Neural cell (in vitro differentiated cells): ENCODE measurements around the gene PLXNA2. TPM values are rescaled to one million over a fixed set of nuclear protein-coding genes. Genes with fewer than 3 reads are reported as not detected.
A peak's percentile ranks its signal among the peaks of the same experiment; 100 is the strongest.

ENCODE experiments used
- H2AFZ ChIP-seq: fragments of 200-600, 300-800 bp; sonication (generic), shearing (Covaris generic); 2 replicates; pipeline ENCODE4 v1.6.0; 2014; ENCODE audit warnings: low read depth, mild to moderate bottlenecking, antibody characterized with exemption, low read length, moderate library complexity
- H3F3A ChIP-seq: fragments of 200-600 bp; shearing (Covaris generic); 2 replicates; pipeline ENCODE4 v1.6.1; 2016; ENCODE audit warnings: mild to moderate bottlenecking, moderate library complexity, mixed read lengths, antibody characterized with exemption, low read length; ENCODE audit not compliant: insufficient read depth, poor library complexity, severe bottlenecking
- H3K27ac ChIP-seq: fragments of 200-600, 300-800 bp; sonication (generic), shearing (Covaris generic); 2 replicates; pipeline ENCODE4 v1.5.1; 2014; ENCODE audit warnings: mild to moderate bottlenecking, low read length, moderate library complexity
- H3K27me3 ChIP-seq: fragments of 300-800, 200-600 bp; sonication (generic), shearing (Covaris generic); 2 replicates; pipeline ENCODE4 v1.6.0; 2014; ENCODE audit warnings: mild to moderate bottlenecking, low read depth, low read length, moderate library complexity; ENCODE audit not compliant: insufficient read depth
- H3K36me3 ChIP-seq: fragments of 300-800, 200-600 bp; sonication (generic), shearing (Covaris generic); 2 replicates; pipeline ENCODE4 v1.5.1; 2014; ENCODE audit warnings: mild to moderate bottlenecking, antibody characterized with exemption, low read length, moderate library complexity; ENCODE audit not compliant: insufficient read depth
- H3K4me2 ChIP-seq: fragments of 300-800, 200-600 bp; sonication (generic), shearing (Covaris generic); 2 replicates; pipeline ENCODE4 v1.6.0; 2014; ENCODE audit warnings: mild to moderate bottlenecking, low read length
- H3K4me3 ChIP-seq: fragments of 300-800, 200-600 bp; sonication (generic), shearing (Covaris generic); 2 replicates; pipeline ENCODE4 v1.5.1; 2014; ENCODE audit warnings: mild to moderate bottlenecking, low read length, moderate library complexity
- H3K79me2 ChIP-seq: fragments of 200-600 bp; shearing (Covaris generic); replicated peaks from 2 replicates; pipeline ENCODE4 v1.6.0; 2014; ENCODE audit warnings: mild to moderate bottlenecking, low read length, moderate library complexity; ENCODE audit not compliant: insufficient read depth
- H3K9ac ChIP-seq: fragments of 300-800, 200-600 bp; sonication (generic), shearing (Covaris generic); 2 replicates; pipeline ENCODE4 v1.6.1; 2016; ENCODE audit warnings: mild to moderate bottlenecking, low read length, mixed read lengths
- H3K9me2 ChIP-seq: fragments of 200-600 bp; shearing (Covaris generic); 2 replicates; pipeline ENCODE4 v1.6.1; 2016; ENCODE audit warnings: mild to moderate bottlenecking, low read length, mixed read lengths; ENCODE audit not compliant: insufficient read depth
- H3K9me3 ChIP-seq: fragments of 200-600, 300-800 bp; sonication (generic), shearing (Covaris generic); 2 replicates; pipeline ENCODE4 v1.6.1; 2016; ENCODE audit warnings: mild to moderate bottlenecking, mixed run types, low read length, moderate library complexity, mixed read lengths
- H4K20me1 ChIP-seq: fragments of 200-600 bp; shearing (Covaris generic); 2 replicates; pipeline ENCODE4 v1.6.1; 2016; ENCODE audit warnings: mild to moderate bottlenecking, mixed run types; ENCODE audit not compliant: insufficient read depth
- EP300 ChIP-seq: fragments of 450-650 bp; conservative IDR thresholded peaks from 2 replicates; pipeline ENCODE4 v1.6.1; 2014; ENCODE audit warnings: antibody characterized with exemption, mild to moderate bottlenecking, moderate library complexity; ENCODE audit not compliant: poor library complexity, severe bottlenecking
- EZH2 ChIP-seq: fragments of 200-600, 300-800 bp; shearing (Covaris generic), sonication (generic); IDR thresholded peaks from 2 replicates; pipeline ENCODE4 v1.6.1; 2014; ENCODE audit warnings: antibody characterized with exemption, low read length, borderline replicate concordance, mild to moderate bottlenecking; ENCODE audit not compliant: insufficient read depth, poor library complexity, severe bottlenecking
- MXI1 ChIP-seq: fragments of 450-650 bp; conservative IDR thresholded peaks from 2 replicates; pipeline ENCODE4 v1.6.1; 2014; ENCODE audit warnings: antibody characterized with exemption, mild to moderate bottlenecking; ENCODE audit not compliant: poor library complexity, severe bottlenecking
- POLR2AphosphoS5 ChIP-seq: IDR thresholded peaks from 2 replicates; pipeline ENCODE4 v1.6.1; 2012
- RAD21 ChIP-seq: fragments of 450-650 bp; conservative IDR thresholded peaks from 2 replicates; pipeline ENCODE4 v1.6.1; 2014; ENCODE audit warnings: antibody characterized with exemption, mild to moderate bottlenecking, moderate library complexity
- SMC3 ChIP-seq: fragments of 450-650 bp; conservative IDR thresholded peaks from 2 replicates; pipeline ENCODE4 v1.6.1; 2014; ENCODE audit warnings: antibody characterized with exemption, mild to moderate bottlenecking, moderate library complexity; ENCODE audit not compliant: poor library complexity
- TAF1 ChIP-seq: IDR thresholded peaks from 2 replicates; pipeline ENCODE4 v1.6.1; 2012; ENCODE audit warnings: low read depth
- polyA plus RNA-seq: library from polyadenylated mRNA; depleted of rRNA; stranded (reverse); fragments of >200 nt; gene quantifications from 2 replicates; pipeline ENCODE4 v1.2.3, GENCODE V29; 2014
- TF ChIP-seq, protein P1 (sequence below): fragments of 450-650 bp; IDR thresholded peaks from 2 replicates; pipeline ENCODE4 v1.5.1; 2014; ENCODE audit warnings: antibody characterized with exemption, mild to moderate bottlenecking, moderate library complexity; ENCODE audit not compliant: poor library complexity, severe bottlenecking
- TF ChIP-seq, protein P2 (sequence below): IDR thresholded peaks from 2 replicates; pipeline ENCODE4 v1.6.1; 2012; ENCODE audit warnings: borderline replicate concordance

Gene PLXNA2
- polyA plus RNA-seq, 1 donor from 2014 or later, result 30.6 TPM

- Histone ChIP-seq H4K20me1 (peaks cover 4% of the 10 kb centered on the region), H3K79me2 (no peaks in the 10 kb centered on the region), H3K27ac (no peak overlapping the region), H3K4me3 (no peak overlapping the region), H3K27me3 (no peaks in the 10 kb centered on the region), H3K9me3 (no peaks in the 10 kb centered on the region), H2AFZ (no peak overlapping the region), H3F3A (no peaks in the 10 kb centered on the region), H3K9me2 (no peaks in the 10 kb centered on the region), H3K9ac (no peak overlapping the region), H3K36me3 (no peaks in the 10 kb centered on the region), H3K4me2 (no peak overlapping the region)
- no peak for TF ChIP-seq MXI1
- no peak for TF ChIP-seq RAD21
- TF ChIP-seq SMC3, result no peak
- no peak for TF ChIP-seq TAF1
Observed at GRCh38 chr1:208153386-208153785, 90.8 kb downstream of the PLXNA2 start.

DNA sequence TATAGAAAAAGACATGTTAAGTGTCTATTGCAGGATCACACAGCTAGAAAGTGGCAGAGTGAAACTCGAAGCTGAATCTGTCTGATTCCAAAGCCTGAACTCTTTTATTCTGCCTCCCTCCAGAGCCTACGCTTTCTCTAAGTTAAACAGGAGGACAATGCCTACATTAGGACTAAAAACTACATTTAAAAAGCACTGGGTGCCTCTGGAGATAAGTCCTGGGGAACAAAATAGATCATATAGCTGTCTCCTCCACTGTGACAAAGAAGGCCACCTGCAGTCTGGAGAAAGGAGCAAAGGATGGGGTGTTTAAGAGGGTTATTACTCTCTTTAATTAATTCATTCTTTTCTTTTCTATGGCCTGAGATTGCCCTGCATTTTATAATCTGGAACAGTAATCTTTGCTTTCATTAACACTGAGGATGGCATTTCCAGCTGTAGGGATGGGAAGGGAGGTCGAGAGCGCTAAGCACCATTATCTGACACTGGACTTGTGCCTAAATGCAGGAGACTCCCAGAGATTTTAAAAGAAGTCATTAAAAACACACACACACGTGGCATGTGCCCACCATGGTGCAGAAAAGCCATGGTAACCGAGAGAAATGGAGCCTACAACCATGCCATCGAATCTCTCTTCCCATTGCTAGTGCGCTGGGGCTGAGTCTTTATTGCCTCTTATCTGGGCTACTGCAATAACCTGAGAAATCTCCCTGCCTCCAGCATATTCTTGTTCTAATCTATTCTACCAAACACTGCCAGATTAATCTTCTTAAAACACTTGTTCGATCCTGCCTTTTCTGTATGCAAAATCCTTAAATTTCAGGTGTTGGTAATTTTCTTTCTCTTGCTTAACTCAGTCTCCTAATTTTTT lies 92.2 kb downstream of the PLXNA2 start:
- H3K27me3 ChIP-seq, result no peaks in the 10 kb centered on the region
- no peaks in the 10 kb centered on the region for H3K9me2 ChIP-seq
- H3K27ac ChIP-seq, result peak overlapping the region; percentile 4
- H3K4me2 ChIP-seq, result no peak overlapping the region
- H4K20me1 ChIP-seq, result no peaks in the 10 kb centered on the region
- no peaks in the 10 kb centered on the region for H3K9me3 ChIP-seq
- no peaks in the 10 kb centered on the region for H3K79me2 ChIP-seq
- no peak overlapping the region for H3K9ac ChIP-seq
- H3K36me3 ChIP-seq, result no peaks in the 10 kb centered on the region
- TF ChIP-seq EZH2 (no peak), TAF1 (no peak), MXI1 (no peak)
- TF ChIP-seq, protein P1, sequence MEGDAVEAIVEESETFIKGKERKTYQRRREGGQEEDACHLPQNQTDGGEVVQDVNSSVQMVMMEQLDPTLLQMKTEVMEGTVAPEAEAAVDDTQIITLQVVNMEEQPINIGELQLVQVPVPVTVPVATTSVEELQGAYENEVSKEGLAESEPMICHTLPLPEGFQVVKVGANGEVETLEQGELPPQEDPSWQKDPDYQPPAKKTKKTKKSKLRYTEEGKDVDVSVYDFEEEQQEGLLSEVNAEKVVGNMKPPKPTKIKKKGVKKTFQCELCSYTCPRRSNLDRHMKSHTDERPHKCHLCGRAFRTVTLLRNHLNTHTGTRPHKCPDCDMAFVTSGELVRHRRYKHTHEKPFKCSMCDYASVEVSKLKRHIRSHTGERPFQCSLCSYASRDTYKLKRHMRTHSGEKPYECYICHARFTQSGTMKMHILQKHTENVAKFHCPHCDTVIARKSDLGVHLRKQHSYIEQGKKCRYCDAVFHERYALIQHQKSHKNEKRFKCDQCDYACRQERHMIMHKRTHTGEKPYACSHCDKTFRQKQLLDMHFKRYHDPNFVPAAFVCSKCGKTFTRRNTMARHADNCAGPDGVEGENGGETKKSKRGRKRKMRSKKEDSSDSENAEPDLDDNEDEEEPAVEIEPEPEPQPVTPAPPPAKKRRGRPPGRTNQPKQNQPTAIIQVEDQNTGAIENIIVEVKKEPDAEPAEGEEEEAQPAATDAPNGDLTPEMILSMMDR, result no peak
- H2AFZ ChIP-seq, result no peak overlapping the region
- no peaks in the 10 kb centered on the region for H3F3A ChIP-seq
- H3K4me3 ChIP-seq, result no peak overlapping the region

DNA sequence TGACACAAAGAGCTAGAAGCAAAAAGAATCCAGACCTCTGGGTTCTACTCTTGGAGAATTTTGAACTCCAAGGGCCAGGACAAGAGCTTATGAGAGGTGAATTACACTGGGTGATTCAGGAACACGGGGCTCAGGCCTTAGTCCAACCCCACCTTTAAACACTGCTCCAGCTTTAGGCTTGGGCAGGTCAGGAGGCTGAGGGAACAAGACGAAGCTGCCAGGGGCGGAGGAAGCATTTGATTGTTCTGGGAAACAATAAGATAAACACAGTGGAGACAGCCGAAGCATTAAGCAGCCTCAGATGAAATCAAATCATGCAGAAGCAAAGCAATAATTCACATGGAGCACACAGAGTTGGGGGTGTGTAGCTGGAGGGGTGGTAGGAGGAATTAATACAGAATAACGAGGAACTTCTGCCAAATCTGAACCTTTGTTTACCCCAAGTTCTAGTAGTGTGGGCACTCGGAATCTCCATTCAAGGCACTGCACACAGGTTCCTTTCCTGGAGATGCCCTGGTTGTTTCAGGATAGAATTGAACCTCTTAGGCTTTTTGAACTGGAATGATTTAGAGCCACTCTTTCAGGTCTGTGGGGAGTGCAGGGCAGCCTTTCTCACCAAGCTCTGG lies 93.2 kb downstream of the PLXNA2 start:
- Histone ChIP-seq H3K36me3 (no peaks in the 10 kb centered on the region), H3K4me2 (no peak overlapping the region), H3F3A (no peaks in the 10 kb centered on the region), H3K27ac (no peak overlapping the region), H2AFZ (no peak overlapping the region), H3K9me2 (no peaks in the 10 kb centered on the region), H3K9me3 (no peaks in the 10 kb centered on the region), H3K4me3 (no peak overlapping the region), H4K20me1 (no peaks in the 10 kb centered on the region), H3K27me3 (no peaks in the 10 kb centered on the region), H3K9ac (no peak overlapping the region), H3K79me2 (no peaks in the 10 kb centered on the region)
- TF ChIP-seq EP300, result no peak
- no peak for TF ChIP-seq SMC3
- no peak for TF ChIP-seq TAF1
- TF ChIP-seq, protein P1, result no peak
- no peak for TF ChIP-seq MXI1
- TF ChIP-seq POLR2AphosphoS5, result no peak
- TF ChIP-seq EZH2, result no peak
- TF ChIP-seq, protein P2, sequence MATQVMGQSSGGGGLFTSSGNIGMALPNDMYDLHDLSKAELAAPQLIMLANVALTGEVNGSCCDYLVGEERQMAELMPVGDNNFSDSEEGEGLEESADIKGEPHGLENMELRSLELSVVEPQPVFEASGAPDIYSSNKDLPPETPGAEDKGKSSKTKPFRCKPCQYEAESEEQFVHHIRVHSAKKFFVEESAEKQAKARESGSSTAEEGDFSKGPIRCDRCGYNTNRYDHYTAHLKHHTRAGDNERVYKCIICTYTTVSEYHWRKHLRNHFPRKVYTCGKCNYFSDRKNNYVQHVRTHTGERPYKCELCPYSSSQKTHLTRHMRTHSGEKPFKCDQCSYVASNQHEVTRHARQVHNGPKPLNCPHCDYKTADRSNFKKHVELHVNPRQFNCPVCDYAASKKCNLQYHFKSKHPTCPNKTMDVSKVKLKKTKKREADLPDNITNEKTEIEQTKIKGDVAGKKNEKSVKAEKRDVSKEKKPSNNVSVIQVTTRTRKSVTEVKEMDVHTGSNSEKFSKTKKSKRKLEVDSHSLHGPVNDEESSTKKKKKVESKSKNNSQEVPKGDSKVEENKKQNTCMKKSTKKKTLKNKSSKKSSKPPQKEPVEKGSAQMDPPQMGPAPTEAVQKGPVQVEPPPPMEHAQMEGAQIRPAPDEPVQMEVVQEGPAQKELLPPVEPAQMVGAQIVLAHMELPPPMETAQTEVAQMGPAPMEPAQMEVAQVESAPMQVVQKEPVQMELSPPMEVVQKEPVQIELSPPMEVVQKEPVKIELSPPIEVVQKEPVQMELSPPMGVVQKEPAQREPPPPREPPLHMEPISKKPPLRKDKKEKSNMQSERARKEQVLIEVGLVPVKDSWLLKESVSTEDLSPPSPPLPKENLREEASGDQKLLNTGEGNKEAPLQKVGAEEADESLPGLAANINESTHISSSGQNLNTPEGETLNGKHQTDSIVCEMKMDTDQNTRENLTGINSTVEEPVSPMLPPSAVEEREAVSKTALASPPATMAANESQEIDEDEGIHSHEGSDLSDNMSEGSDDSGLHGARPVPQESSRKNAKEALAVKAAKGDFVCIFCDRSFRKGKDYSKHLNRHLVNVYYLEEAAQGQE, result no peak
- TF ChIP-seq RAD21, result no peak
